Tongue (tissue), 2 donors: ENCODE results near the gene CBLN1. TPM values are rescaled to one million over a fixed set of nuclear protein-coding genes. Genes with fewer than 3 reads are reported as not detected.
"Not testable (repeated sequence)": the region's sequence is repeated elsewhere in the genome, so short reads cannot be mapped to it uniquely, and the experiment has no call there.

ENCODE experiments used
- DNase-seq: peaks from one replicate; pipeline ENCODE4 v3.0.0-alpha.2; 2015
- total RNA-seq: library from RNA; depleted of rRNA; stranded (reverse); fragments of >200 nt; gene quantifications from one replicate; pipeline ENCODE4 v1.2.3, GENCODE V29; 2014

The CBLN1 gene
- total RNA-seq, 1 donor from 2014 or later: 6.1 TPM

GRCh38 chr16:49277766-49278566 is 3.7 kb downstream of the CBLN1 start:
- DNase-seq: no peak

GRCh38 chr16:49277386-49277742 is 4.3 kb downstream of the CBLN1 start:
- DNase-seq: no peak

- DNase-seq: no peak
Measured at GRCh38 chr16:49276646-49277385, 4.8 kb downstream of the CBLN1 start.

GRCh38 chr16:49275870-49276269 is 5.8 kb downstream of the CBLN1 start:
- DNase-seq: no peak

GRCh38 chr16:49275050-49275730 is 6.4 kb downstream of the CBLN1 start:
- DNase-seq: no peak

- no peak for DNase-seq
Measured at GRCh38 chr16:49274591-49274990, 7.0 kb downstream of the CBLN1 start.

DNA sequence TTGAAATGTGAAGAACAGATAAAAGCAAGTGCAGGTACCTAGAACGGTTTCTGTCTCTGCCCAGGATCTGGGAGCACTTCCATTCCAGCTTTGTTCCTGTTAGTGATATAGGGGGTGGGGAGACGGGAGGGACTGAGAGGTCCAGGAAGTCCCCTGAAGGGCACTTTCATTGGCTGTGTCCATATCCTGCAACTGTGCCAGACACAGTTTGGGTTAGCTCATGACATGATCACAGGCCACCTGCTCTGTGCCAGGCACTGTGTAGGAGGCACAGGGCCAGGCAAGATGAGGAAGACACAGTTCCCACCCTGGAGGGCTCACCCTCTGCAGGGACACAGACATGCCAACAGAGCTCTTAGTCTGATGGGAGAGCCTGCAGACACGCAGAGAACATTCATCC is 7.9 kb downstream of the CBLN1 start:
- DNase-seq: no peak

DNA sequence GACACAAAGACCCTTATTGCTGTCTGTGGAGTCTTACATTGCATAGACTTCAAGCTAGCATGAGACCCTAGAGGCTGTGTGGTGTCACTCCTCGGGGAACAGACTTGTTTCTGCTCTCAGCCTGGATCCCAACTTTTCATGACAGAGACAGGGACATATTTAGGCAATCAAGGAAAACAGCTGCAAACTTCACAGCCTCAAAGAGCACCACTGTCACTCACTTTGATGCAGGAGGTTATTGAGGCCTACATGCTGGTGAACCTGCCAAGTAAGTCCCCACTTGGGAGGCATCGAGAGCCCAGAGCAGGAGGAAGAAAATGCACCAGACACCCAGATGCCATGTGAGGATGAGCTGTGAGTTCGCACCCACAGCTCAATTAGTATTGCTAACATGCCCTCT is 10.3 kb downstream of the CBLN1 start:
- no peak for DNase-seq

GRCh38 chr16:49269201-49269600 is 12.4 kb downstream of the CBLN1 start:
- no peak for DNase-seq

- DNase-seq: no peak
Measured at GRCh38 chr16:49268667-49269066, 13.0 kb downstream of the CBLN1 start.

DNA sequence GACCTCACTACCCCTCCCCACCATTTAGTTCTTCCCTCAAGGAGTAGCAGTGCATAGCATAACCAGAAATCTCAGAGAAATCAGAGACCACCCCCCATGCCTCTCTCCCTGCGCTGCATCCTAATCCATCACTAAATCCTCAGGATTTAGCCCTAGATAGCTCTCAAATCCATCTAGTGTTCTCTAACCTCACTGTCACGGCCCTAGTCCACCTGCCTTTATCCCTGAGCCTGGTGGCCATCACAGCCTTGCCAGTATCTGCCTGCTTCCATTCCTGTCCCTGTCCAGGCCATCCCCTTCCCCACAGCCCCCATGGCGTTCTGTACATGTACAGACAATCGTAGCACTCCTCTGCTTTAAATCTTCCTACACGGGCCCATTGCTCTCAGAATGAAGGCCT is 19.1 kb downstream of the CBLN1 start:
- no peak for DNase-seq

GRCh38 chr16:49261930-49262329 is 19.7 kb downstream of the CBLN1 start:
- DNase-seq: no peak

DNA sequence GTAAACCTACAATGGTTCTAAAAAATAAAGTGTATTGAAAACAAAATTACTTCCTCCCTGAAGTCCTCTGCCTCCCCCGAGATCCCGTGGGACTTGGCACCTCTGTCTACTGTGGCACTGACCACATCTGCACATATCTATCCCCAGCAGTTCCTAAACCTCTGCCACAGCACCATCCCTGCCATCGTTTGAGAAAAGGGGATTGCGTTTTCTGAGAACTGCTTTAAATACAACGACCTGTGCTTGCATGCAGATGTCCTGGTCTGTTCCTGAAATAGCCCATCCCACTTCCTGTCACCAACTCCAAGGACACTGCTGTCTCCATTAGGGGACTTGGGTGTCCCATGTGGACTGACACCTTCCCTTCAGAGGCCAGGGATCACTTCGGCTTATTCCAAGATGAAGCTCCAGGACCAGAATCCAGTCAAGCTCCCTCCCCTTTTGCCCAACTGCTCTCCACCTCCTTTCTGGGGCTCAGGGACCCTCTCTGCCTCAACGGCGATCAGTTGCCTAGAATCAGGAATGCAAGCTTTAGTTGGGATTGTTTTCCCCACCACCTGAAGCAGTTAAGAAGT is 20.6 kb downstream of the CBLN1 start:
- no peak for DNase-seq

DNA sequence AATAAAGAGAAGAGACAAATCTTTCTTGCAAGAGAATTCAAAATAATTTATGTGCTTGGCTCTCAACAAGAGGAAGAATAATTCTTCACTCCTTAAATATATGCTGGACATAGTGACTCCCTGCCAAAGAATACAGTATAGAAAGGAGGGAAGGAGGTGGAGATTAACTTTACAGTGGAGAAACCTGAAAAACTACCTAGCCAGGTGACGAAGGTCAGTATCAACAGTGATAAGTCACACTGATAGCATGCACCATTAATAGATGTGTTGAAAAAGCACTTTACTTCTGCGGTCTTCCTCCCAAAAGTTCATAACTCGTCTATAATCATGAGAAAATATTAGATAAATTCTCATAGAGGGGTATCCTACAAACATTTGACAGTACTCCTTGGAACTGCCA is 21.4 kb downstream of the CBLN1 start:
- no peak for DNase-seq

- DNase-seq: no peak
Measured at GRCh38 chr16:49259330-49259729, 22.3 kb downstream of the CBLN1 start.

DNA sequence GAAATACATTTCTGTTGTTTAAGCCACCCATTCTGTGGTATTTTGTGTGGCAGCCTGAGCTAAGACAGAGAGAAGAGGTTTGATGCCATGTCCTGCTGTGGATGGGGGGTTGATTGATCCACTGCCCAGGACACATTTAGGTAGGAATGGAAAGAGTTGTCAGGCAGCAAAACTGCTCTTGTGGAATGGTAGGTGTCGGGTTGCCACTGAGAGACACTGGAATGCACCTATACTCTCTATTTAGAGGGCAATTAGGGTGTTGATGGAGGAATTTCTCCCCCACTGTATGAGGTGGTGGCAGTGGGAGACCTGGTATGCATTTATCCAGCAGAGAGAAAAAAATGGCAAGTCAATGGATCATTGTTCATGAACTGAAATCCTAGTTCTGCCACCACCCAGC is 30.9 kb downstream of the CBLN1 start:
- DNase-seq: no peak

GRCh38 chr16:49248227-49248626 is 33.4 kb downstream of the CBLN1 start:
- DNase-seq: no peak

GRCh38 chr16:49236216-49236615 is 45.4 kb downstream of the CBLN1 start:
- no peak for DNase-seq

- DNase-seq: not testable (repeated sequence)
Measured at GRCh38 chr16:49228335-49228734, 53.3 kb downstream of the CBLN1 start.
